ENCODE data around the gene RTKN.
"Not testable (repeated sequence)": the region's sequence is repeated elsewhere in the genome, so short reads cannot be mapped to it uniquely, and the experiment has no call there.

The RTKN gene

GRCh38 chr2:74441690-74442482, at the start of gene RTKN:
Gene RTKN (minus strand): TSS chr2:74441937. CDS start chr2:74441816, 121 bp downstream.
- FAIRE-seq = peak; percentile 3

DNA sequence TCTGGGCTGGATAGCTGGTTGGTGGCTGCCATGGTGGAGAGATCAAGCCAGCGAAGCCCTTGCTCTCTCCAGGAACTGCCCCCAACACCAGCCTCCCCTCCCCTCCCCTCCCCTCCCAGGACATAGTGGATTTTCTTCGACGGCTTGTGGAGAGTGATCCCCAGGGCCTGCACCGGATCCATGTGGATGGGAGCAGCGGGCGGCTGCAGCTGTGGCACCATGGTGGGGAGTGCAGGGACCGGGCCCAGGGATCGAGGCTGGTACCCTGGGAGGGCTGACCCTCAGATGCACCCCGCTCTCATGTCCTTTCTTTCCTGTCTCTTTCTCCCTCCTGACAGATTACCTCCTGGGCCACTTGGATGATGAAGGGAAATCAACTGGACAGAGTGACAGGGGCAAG, 48.2 kb upstream of the RTKN start:
- no peak for FAIRE-seq

GRCh38 chr2:74488643-74489481, 47.1 kb upstream of the RTKN start:
- FAIRE-seq = no peak

DNA sequence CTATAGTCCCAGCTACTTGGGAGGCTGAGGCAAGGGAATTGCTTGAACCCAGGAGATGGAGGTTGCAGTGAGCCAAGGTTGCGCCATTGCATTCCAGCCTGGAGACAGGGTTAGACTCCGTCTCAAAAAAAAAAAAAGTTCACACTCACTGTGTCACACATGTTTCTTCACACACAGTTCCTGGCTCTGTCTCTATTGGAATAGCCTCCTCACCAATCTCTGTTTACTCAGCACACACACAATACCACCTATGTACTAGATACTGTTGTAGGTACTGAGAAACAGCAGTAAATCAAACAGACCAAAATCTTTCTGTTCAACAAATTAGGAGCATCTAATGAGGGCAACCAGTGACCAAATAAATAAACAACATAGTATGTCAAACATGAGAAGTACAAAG, 44.4 kb upstream of the RTKN start:
- no peak for FAIRE-seq

DNA sequence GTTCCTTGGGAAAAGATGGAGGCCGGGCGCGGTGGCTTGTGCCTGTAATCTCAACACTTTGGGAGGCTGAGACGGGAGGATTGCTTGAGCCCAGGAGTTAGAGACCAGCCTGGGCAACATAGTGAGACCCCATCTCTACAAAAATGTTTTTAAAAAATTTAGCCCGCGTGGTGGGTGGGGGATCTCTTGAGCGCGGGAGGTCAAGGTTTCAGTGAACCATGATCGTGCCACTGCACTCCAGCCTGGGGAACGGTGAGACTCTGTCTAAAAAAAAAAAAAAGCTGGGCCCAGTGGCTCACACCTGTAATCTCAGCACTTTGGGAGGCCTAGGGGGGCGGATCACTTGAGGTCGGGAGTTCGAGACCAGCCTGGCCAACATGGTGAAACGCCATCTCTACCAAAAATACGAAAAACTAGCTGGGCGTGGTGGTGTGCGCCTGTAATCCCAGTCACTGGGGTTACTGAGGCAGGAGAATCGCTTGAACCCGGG, 42.0 kb upstream of the RTKN start:
- not testable (repeated sequence) for FAIRE-seq

GRCh38 chr2:74482801-74483674, 41.3 kb upstream of the RTKN start, which contains the start of the genes CCDC142 and TTC31:
Gene CCDC142 (minus strand): TSS chr2:74482998. CDS start chr2:74482837, 161 bp downstream.
Gene TTC31 (plus strand): TSS chr2:74483081. CDS start chr2:74483096, 15 bp downstream.
- FAIRE-seq = peak; percentile 91

- FAIRE-seq = no peak
Observed at GRCh38 chr2:74481961-74482800, 40.4 kb upstream of the RTKN start.

GRCh38 chr2:74481431-74481830, 39.7 kb upstream of the RTKN start:
- FAIRE-seq = no peak

DNA sequence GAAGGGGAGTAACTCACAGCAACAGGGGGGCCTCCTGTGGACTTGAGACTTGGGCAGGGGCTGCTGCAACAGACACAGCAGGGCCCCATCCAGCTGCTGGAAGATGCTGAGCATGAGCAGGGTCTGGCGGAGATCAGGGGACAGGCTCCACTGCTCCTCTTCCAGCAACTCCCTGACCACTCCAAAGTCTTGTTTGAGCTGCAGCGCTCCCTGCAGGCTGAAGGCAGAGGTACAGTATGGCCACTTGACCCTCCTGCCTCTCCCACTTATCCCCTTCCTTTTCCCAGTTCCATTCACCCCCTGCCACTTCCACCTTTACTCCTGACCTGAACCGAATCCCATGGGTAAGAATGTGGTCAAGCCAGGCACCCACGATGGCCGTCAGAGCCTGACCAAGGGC, 33.2 kb upstream of the RTKN start:
- FAIRE-seq = no peak

GRCh38 chr2:74474481-74474880, 32.7 kb upstream of the RTKN start:
- FAIRE-seq = no peak

- FAIRE-seq = no peak
Observed at GRCh38 chr2:74472945-74473258, 31.2 kb upstream of the RTKN start.

GRCh38 chr2:74472086-74472944, 30.6 kb upstream of the RTKN start, which contains the start of gene MRPL53:
Gene MRPL53 (minus strand): TSS chr2:74472680. CDS start chr2:74472660, 20 bp downstream.
- peak; percentile 87 for FAIRE-seq

DNA sequence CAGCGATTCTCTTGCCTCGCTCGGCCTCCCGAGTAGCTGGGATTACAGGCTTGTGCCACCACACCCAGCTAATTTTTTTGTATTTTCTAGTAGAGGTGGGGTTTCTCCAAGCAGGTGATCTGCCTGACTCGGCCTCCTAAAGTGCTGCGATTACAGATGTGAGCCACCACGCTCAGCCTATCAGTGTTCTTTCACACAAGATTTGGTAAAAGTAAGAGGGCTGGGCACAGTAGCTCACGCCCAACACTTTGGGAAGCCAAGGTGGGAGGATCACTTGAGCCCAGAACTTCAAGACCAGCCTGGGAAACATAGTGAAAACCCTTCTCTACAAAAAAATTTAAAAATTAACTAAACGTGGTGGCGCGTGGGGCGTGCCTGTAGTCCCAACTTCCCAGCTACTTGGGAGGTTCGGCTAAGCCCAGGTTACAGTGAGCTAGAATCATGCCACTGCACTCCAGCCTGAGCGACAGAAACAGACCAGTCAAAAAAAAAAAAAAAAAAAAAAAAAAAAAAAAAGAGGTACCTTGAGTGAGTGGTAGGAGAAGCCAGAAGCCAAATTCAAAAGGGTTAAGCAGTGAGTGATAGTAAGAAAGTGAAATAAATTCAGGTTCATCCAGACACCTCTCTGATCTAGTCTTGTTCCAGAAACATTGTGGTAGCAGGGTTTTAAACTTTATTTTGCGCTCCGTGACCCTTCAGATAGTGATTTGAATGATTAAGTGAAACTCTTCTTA, 29.8 kb upstream of the RTKN start:
- FAIRE-seq = no peak

DNA sequence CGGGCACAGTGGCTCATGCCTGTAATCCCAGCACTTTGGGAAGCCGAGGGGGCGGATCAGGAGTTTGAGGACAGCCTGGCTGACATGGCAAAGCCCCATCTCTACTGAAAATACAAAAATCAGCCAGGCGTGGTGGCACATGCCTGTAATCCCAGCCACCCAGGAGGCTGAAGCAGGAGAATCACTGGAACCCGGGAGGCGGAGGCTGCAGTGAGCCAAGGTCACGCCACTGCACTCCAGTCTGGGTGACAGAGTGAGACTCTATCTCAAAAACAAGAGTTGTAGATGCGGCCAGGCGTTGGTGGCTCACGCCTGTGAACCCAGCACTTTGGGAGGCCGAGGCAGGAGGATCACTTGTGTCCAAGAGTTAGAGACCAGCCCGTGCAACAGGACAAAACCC, 29.0 kb upstream of the RTKN start:
- FAIRE-seq = not testable (repeated sequence)

- FAIRE-seq = no peak
Observed at GRCh38 chr2:74464406-74464805, 22.7 kb upstream of the RTKN start.

DNA sequence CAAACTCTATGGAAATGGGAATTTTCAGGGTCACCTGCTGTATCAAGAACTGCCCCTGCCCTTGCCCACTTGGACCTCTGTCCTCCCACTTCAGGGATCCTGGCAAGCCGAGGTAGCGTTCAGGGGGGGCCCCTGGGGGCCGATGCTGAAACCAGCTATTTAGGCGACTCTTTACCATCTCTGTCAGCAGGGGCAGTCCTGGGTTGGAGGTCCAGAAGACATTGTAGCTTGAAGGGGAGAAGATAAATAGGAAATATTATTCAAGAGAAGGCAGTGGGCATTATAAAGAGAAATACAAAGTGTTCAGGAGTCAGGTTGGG, 21.0 kb upstream of the RTKN start:
- FAIRE-seq = no peak

DNA sequence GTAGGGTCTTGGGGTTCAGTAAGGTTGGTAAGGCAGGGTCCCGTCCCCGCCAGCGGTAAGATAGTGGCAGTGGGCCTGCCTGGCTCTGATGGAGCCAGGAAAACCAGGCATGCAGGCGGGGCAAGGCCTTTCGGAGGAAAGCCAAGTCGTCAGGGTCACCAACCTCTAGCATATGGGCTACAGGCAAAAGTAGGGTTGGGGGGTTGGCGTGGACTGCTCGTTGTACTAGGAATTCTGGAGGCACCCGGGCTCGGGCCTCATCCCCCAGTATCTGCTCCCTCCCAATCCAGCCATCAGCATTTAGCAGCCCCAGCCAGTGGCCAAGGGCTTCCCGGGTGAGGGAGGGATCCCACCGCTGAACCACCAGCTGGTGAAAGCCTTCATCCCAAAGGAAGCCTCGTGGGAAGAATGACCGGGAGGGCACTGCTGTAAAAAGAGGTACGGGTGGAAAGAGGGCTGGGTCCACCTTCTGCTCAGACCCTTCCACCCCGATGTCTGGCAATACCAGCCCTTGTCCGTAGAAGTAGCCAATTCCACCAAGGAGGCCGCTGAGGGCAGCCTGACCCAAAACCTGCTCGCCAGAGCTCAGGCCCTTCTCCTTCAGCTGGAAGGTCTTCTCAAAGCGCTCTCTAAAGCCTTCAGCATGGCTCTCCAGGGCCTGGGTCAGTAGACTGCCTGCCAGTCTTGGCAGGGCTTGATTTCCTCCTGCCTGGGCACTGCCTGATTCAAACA, 20.5 kb upstream of the RTKN start:
- FAIRE-seq = no peak

DNA sequence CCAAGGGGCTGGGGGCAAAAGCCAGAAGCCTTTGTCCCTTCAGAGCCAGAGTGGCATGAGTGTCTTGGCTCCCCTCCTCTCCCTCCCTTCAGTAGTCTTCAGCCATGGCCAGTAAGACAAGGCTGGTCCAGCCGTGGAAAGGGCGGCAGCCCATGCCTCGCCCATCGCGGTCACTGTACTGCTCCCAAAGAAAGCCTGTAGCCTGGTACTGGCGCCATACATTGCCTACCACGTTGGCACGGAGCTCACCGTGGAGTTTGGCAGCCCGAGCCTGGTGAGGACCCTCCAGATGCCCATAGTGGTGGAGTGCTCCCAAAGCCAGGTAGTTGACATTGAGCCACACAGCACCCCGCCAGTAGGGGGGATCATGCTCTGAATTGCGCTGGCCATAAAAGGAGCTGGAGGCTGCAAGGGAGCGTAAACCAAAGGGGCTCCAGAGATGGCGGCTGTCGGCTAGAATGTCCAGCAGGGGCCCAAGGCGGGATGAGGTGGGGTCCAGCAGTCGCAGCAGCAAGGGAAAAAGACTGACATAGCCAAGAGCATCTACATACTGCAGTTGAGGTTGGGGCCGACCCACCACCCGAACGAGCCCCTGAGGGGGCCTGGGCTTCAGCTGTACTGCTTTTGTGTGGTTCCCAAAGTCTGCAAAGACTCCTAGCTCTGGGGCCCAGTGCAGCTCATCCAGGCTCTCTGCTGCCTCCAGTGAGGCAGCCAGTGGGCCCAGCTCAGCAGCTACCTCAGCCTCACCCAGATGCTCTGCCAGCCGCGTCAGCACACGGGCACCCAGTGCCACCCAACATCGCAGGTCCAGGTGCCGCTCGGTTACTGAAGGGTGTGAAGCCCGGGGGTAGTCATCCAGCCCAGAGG, 19.7 kb upstream of the RTKN start:
- no peak for FAIRE-seq

Data from G401.6 (cell line).